Measurements from ENCODE around the gene ZNF836. TPM values are rescaled to one million over a fixed set of nuclear protein-coding genes. Genes with fewer than 3 reads are reported as not detected.

Gene ZNF836
- total and polyA plus RNA-seq, 2 of the 13 experiments (the other 11 are each of a cell fraction or from before 2014, with no cell fraction given) = 1.6 to 5.3 TPM

GRCh38 chr19:52139252-52140031 lies 32.0 kb downstream of the ZNF836 start, which contains the start of gene ZNF616 (continued):
- peak; percentile 63 for TF ChIP-seq ZMYM3 (CRISPR knock-in tag; IDR thresholded peaks at IDR 0.05)
- TF ChIP-seq ZNF503 (CRISPR knock-in tag; IDR thresholded peaks at IDR 0.05) = no peak
- TF ChIP-seq SNAI1 (CRISPR knock-in tag; IDR thresholded peaks at IDR 0.05; ENCODE audit: borderline replicate concordance) = no peak
- no peak for TF ChIP-seq TOPORS (CRISPR knock-in tag; IDR thresholded peaks at IDR 0.05)
- no peak for TF ChIP-seq IKZF1 (IDR thresholded peaks at IDR 0.05)
- TF ChIP-seq KLF6 (CRISPR knock-in tag; IDR thresholded peaks at IDR 0.05) = no peak
- no peak for TF ChIP-seq ZNF850 (CRISPR knock-in tag; conservative IDR thresholded peaks at IDR 0.05)
- peak; percentile 40; the same call in 1 of the 2 replicates for TF ChIP-seq KDM3A (CRISPR knock-in tag; IDR thresholded peaks at IDR 0.05; ENCODE audit: low read depth)
- TF ChIP-seq MTA1 (CRISPR knock-in tag; IDR thresholded peaks at IDR 0.05; ENCODE audit: borderline replicate concordance) = peak; percentile 80; the same call in 1 of the 2 replicates
- no peak for TF ChIP-seq CENPBD1 (CRISPR knock-in tag; IDR thresholded peaks at IDR 0.05; ENCODE audit: borderline replicate concordance, low read depth)
- TF ChIP-seq ZFY (CRISPR knock-in tag; IDR thresholded peaks at IDR 0.05) = peak; percentile 72
- TF ChIP-seq HMGXB4 (CRISPR knock-in tag; IDR thresholded peaks at IDR 0.05; ENCODE audit: borderline replicate concordance in 1 of 2, low read depth in 1 of 2) = peak; percentile 91 to 98
- no peak for TF ChIP-seq ZNF10 (CRISPR knock-in tag; IDR thresholded peaks at IDR 0.05; ENCODE audit: borderline replicate concordance, low read depth)
- no peak for TF ChIP-seq ZSCAN30 (CRISPR knock-in tag; IDR thresholded peaks at IDR 0.05)
- no peak for TF ChIP-seq ZNF557 (CRISPR knock-in tag; IDR thresholded peaks at IDR 0.05)
- TF ChIP-seq ZNF275 (CRISPR knock-in tag; IDR thresholded peaks at IDR 0.05; ENCODE audit: borderline replicate concordance) = no peak
- no peak; the same call in 1 of the 2 replicates for TF ChIP-seq NAIF1 (CRISPR knock-in tag; IDR thresholded peaks at IDR 0.05; ENCODE audit: borderline replicate concordance)
- no peak for TF ChIP-seq ZNF878 (CRISPR knock-in tag; IDR thresholded peaks at IDR 0.05)
- TF ChIP-seq ZNF30 (CRISPR knock-in tag; IDR thresholded peaks at IDR 0.05) = no peak
- TF ChIP-seq HNRNPL (IDR thresholded peaks at IDR 0.05; ENCODE audit: low read depth, low read length) = no peak
- no peak for TF ChIP-seq GATA4 (IDR thresholded peaks at IDR 0.05; ENCODE audit: borderline replicate concordance, low read depth)
- no peak; the same call in 1 of the 2 replicates for TF ChIP-seq MIER3 (CRISPR knock-in tag; IDR thresholded peaks at IDR 0.05; ENCODE audit: borderline replicate concordance)
- TF ChIP-seq POGZ (CRISPR knock-in tag; IDR thresholded peaks at IDR 0.05) = 0 out of 2 replicates have a peak, but pooled peaks have one; percentile 45
- no peak for TF ChIP-seq MED8 (CRISPR knock-in tag; IDR thresholded peaks at IDR 0.05; ENCODE audit: insufficient replicate concordance)
- no peak; the same call in 1 of the 2 replicates for TF ChIP-seq AKAP8 (CRISPR knock-in tag; IDR thresholded peaks at IDR 0.05)
- TF ChIP-seq GFI1 (CRISPR knock-in tag; IDR thresholded peaks at IDR 0.05; ENCODE audit: borderline replicate concordance) = 0 out of 2 replicates have a peak, but pooled peaks have one; percentile 9

All from HepG2 (cell line).